Measurements from ENCODE around the gene OXLD1.
"Not testable (repeated sequence)": the region's sequence is repeated elsewhere in the genome, so short reads cannot be mapped to it uniquely, and the experiment has no call there.

The OXLD1 gene

DNA sequence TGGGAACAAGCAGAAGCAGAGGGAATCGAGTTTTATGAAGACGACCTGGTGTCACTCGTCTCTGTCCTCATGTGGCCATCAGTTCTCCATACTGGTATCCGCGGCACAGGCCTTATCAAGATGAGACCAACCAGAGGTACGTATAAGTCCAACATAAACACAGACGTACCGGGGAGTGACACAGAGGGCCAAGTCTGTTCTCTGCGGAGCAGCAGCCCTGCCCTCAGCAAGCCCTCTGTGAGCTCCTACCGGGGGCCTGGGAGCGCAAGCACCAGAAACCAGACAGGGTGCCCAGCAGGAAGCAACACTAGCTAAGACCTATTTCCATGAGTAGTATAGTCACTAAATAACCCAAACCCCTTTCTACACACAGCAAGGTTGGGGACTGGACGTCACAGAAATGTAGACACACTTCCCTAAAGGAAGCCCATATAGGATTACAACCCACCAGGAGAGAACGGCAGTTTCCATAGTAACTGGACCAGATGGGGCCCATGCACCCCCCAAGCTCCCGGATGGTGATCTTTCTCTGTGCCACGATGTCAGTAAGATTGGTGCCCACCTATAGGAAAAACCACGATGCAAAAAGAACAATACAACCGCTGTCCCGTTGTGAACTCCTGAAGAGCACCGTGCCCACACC is 16.3 kb upstream of the OXLD1 start:
- no peak for DNase-seq

DNA sequence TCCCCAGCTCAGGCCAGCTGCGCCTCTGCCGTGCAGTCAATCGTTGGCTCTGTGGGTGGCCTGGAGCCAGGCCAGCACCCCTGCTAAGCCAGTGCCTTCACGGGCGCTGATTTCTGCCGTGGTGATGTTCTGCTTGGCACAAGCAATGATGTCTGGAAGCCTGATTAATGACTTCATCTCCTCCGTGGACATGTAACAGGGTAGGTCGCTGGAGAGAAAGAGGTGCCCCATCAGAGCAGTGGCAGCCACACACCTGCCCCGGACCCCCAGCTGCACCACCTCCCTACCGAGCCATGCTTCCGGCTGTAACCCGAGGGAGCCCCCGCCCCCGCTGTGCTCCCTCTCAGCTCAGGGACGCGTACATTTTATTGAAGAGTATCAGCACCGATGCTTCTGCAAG is 15.3 kb upstream of the OXLD1 start:
- no peak for DNase-seq

DNA sequence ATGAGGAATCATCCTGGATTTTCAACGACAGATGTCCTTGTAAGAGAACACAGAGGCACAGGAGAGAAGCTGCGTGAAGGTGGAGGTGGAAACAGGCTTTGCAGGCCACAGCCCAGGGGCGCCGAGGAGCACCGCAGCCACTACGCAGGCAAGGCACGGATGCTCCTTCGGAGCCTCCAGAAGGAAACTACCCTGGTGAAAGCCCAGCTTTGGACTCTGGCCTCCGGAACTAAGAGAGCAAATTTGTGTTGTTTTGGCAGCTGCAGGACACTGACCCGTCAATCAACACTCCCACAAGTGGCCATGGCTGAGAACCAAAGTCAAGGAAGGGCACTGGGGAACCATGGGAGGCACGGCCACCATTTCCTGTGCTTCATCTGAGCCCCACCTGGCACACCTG is 13.7 kb upstream of the OXLD1 start:
- no peak for DNase-seq

DNA sequence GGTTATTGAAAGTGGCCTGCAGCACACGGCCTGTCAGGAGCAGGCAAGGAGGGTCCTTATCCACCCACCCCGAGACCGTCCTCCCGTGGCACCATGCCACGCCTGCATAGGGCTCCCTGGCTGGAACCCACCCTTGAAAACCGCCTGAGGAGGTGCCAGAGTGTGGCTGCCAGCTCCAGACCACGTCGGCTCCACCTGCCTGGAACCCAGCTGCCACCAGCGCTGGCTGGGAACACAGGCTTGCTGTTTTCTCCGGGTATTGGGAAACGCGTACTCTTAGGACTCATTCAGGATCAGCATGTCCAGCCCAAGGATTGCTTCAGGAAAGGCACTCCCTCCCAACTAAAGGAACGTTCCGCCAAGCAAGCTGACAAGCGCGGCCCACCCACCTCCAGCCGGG is 10.5 kb upstream of the OXLD1 start:
- no peak for DNase-seq

DNA sequence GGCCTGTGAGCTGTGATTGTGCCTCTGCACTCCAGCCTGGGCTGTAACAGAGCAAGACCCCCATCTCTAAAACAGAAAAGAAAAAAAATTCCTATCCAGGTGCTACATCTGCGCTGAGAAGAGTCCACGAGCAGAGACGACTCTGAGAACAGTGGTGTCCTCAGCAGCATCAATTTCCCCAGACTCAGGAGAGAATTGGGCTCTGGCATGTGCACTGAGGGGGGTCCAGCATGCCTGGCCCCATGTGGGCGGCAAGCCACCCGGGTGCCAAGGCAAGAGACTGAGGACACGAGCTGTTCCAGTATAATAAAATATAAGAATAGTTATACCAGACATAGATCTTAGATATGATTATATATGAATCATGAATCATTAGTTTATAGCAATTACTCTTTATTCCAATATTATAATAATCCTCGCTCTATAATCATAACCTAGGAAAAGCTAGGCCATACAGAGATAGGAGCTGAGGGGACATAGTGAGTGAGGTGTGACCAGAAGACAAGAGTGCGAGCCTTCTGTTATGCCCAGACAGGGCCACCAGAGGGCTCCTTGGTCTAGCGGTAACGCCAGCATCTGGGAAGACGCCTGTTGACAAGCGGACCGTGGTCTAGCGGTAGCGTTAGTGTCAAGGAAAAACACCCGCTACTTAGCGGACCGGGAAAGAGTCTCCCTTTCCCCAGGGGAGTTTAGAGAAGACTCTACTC is 9.3 kb upstream of the OXLD1 start:
- not testable (repeated sequence) for DNase-seq

DNA sequence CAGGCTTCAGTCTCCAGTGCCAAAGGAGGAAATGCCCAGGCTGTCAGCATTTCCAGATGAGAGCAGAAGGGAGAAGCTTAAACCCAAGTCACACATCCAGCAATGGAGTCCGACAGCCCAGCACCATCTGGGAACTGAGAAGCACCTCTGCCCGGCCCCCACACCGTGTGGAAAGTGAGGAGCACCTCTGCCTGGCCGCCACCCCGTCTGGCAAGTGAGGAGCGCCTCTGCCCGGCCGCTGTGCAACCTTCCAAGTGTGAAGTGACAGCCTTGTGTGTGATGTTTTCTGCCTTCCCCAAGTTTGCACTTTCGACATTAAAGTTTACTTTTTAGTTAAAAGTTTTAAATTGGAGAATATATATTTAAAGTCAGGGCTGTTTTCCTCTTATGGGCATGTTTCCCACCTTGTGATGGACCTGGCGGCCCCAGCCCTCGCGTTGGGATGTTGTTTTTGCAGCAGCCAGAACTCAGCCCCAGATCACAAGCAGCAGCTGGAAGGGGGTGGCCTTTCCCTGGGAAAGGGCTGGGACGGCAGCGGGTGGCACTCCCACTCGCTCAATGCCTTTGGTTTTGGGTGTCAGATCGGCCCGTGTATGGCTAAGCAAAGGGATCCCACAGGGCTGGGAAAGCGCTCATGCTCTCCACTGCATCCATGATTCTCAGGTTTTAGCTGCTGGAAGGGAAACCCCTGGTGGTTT is 7.3 kb upstream of the OXLD1 start:
- no peak for DNase-seq

DNA sequence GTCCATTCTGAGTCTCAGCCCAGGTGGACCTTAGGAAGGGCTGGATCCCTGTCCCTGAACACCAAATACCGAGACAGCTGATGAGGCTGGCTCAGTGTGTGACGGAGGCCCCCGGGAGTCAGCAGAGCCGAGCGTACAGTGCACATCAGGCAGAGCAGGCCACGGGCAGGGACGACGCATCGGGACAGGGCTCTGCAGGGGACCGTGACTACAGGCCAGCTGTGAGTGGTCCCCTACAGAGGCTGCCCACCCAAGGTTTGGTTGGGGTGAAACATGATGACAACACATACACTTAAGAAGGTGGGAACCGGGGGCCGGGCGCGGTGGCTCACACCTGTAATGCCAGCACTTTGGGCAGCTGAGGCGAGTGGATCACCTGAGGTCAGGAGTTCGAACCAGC is 6.5 kb upstream of the OXLD1 start:
- no peak for DNase-seq

DNA sequence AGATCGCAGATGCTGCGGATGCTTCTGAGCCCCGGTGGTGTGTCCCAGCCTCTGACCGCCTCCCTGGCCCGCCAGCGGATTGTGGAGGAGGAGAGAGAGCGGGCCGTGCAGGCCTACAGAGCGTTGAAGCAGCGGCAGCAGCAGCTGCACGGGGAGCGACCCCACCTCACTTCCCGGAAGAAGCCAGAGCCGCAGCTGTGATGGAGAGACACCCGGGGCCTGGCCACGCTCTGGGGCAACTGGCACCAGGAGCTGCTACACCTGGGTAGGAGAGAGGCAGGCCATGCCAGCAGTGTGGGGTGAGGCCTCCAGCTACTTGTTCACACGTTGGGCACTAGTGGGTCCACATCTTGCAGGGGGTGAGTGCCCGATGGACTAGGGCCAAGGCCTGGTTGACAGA is 6.1 kb upstream of the OXLD1 start:
- no peak for DNase-seq

DNA sequence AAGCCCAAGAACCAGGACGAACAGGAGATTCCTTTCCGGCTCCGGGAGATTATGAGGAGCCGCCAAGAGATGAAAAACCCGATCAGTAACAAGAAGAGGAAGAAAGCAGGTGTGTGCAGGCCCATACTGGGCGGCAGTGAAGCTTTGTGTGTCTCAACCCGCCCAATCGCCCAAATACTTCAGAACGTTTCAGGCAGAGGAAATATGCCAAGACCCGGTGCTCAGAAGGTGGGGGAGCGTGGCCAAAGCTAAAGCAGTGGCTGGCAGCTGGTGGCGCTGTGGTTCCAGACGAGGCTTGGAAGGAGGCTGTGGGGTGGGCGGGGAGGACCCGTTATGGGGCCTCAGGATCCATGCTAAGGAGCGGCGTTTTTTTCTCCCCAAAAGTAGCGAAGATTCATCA is 1.3 kb upstream of the OXLD1 start:
- no peak for DNase-seq

DNA sequence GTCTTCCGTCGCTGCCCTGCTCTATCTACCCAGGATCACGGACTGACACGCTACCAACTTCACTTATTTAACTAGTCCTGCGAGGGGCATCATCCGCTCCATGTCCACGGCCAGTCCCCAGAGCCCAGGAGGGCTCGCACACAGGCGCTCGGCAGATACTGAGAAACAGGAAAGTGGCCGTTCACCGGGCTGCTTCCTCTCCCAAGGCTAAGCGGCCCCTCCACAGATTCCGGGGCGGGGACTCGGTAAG is 388 bp downstream of the OXLD1 start:
- peak in 1 of 2 experiments; percentile 32 for DNase-seq

DNA sequence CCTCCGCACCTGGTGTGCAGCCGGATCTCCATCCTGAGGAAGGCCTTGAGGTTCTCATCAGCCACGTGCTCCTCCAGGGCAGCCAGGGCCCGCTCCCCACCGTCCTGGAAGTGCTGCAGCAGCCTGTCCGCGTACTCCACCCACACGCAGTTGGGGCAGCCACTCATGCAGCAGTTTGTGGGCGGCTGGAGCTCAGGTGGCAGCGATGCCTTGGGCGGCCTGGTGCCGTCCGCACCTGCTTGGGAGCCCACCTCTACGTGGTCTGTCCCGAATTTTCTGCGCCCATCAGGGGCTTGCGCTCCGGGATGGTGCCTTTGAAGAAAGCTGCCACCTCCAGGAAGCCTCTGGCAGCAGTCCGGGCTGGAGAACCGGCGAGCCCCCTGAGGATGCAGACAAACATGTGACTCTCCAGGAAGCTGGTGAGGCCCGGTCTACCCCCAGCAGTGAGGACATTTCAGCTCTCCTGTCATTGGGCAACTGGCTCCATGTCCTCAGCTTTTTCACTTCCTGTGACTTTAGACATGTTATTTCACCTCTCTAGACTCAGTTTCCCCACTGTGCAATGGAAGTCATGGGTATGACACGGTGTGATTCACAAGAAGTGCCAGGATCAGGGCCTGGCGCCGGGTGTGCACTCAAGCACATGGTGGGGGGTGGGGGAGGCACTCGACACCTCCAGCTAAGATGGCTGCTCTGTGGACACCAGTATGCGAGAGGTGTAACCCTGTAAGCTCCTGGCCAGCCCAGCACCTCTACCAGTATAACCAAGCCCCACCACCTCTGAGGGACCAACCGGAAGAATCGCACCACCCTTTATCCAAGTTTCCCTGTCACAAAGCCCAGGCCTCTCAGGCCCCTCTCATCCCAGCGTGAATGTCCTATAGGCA is 957 bp downstream of the OXLD1 start:
- DNase-seq: peak; percentile 37 to 50

DNA sequence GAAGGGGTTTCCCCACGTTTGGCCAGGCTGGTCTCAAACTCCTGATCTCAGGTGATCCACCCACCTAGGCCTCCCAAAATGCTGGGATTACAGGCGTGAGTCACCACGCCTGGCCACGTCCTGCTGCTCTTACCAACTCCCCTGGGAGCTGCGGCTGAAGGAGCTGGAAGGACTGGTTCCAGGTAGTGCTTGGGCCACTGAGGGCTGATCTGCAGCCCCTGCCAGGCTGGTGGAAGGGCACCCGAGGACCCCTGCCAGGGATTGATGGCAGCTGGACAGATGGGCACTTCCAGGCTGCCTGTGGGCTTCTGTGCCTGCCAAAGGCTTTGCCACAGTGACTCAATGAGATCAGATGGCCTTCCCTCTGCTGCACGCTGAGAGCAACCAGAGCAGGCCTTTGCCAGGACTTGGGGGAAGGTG is 2.3 kb downstream of the OXLD1 start:
- DNase-seq: no peak

DNA sequence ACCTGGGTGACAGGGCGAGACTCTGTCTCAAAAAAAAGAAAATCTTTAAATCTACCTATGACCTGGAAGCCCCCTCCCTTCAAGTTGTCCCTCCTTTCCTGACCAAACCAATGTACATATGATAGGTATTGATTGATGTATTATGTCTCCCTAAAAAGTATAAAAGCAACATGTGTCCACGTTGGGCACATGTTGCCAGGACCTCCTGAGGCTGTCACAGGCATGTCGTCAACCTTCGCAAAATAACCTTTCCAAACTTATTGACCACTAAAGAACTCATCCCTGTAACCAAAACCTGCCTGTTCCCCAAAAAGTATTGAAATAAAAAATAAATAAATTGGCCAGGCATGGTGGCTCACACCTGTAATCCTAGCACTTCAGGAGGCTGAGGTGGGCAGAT is 4.4 kb downstream of the OXLD1 start:
- DNase-seq: no peak

DNA sequence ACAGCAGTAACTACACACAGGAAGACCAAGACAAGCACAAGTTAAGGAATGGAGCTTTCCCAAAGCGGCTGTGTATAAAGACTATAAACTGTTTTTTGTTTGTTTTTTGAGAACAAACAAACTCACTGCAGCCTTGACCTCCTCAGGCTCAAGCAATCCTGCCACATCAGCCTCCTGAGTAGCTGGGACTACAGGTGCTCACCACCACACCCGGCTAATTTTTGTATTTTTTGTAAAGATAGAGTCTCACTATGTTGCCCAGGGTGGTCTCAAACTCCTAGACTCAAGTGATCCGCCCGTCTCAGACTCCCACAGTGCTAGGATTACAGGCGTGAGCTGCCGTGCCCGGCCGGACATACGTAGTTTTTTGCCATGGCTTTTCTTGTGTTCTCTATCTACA is 6.0 kb downstream of the OXLD1 start:
- DNase-seq: no peak

DNA sequence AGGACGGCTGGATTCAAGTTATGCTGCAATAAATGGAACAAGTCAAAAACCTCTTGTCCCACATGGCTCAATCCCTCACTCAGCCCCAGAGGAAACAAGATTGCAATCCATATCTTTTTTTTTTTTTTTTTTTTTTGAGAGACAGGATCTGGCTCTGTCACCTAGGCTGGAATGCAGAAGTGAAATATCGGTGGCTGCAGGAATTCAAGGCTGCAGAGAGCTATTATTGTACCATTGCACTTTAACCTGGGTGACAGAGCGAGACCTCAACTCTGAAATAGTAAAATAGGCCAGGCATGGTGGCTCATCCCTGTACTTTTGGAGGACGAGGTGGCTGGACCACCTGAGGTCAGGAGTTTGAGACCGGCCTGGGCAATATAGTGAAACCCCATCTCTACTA is 7.4 kb downstream of the OXLD1 start:
- no peak for DNase-seq

DNA sequence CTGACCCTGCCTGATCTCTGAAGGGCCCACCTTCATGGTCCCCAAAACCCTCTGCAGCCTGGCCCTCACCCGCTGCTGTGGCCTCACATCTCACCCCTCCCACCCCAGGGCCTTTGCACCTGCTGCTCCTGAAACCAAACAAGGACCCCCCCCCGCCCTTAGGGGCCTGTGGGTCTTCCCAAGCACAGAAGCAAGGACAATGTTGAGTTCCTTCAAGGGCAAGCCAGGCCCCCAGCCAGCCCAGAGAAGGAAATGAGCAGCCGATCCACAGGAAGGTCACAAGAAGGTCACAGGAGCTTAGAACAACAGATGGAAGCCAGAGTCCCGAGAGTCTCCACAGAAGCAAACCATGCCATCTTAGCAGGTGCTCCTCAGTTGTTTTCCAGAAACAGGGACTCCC is 9.6 kb downstream of the OXLD1 start:
- no peak for DNase-seq

DNA sequence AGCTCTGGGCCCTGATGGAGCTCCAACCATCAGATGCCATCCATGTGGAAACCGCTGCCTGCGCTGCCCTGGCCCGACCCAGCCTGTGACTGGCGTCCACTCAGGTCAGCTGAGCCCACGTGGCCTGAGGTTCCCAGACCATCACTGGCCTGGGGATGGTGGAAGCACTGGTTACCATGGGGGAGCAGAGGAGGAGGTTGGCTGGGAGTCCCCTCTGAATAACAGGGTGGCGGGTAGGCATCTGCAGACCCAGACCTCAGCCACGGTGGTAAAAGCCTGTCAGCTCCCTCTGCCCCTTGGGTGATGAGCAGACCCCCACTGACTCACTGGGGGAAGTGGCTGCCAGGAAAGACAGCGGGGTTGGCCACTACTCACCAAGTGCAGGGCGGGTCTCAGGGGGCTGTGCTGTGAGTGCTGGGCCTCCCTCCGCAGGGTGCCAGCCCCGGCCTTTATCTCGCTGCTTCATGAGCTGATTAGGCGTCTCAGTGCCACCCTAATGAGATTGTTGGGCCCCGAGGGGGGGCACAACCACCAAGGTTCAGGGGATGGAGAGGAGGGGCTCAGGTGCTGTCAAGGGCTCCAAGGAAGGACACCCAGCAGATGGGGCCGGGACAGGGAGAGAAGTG is 10.2 kb downstream of the OXLD1 start, which contains the start of gene PDE6G:
Gene PDE6G (minus strand): TSS at position 425 of the 626 bp plus-strand sequence. CDS start 3,237 bp downstream, outside the sequence.
- DNase-seq: no peak

DNA sequence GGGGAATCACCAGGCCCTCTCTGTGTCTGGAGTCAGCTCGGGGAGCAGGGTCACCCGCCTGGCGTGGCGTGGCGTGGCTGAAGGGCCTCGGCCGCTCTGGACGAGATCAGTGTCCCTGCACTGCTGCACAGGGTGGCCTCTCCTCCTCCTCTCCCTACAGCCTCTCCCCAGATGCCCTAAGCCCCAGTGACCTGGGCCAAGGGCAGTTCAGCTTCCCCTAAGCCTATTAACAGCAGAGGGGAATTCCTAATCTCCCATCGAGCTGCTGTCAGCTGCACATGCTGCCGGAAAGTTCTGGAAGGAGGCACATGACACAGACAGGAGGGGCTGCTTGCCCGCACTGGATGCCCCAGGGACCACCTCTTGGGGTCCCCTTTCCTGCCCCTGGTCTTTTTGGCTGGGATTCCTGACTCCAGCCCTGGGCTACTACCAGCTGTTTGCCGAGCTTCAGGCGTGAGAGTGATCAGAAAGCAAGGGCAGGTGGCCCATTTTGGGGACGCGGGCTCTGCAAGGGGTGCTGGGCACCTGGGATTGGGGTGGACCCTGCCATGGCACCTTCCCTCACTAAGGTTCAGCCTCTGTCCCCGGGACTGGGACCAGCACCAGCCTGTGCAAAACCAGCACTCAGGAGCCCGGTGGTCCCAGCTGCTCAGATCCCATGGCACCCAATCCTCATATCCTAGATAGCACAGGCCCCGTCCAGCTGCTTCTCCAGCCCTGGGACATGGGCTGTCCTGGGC is 10.9 kb downstream of the OXLD1 start:
- no peak for DNase-seq

DNA sequence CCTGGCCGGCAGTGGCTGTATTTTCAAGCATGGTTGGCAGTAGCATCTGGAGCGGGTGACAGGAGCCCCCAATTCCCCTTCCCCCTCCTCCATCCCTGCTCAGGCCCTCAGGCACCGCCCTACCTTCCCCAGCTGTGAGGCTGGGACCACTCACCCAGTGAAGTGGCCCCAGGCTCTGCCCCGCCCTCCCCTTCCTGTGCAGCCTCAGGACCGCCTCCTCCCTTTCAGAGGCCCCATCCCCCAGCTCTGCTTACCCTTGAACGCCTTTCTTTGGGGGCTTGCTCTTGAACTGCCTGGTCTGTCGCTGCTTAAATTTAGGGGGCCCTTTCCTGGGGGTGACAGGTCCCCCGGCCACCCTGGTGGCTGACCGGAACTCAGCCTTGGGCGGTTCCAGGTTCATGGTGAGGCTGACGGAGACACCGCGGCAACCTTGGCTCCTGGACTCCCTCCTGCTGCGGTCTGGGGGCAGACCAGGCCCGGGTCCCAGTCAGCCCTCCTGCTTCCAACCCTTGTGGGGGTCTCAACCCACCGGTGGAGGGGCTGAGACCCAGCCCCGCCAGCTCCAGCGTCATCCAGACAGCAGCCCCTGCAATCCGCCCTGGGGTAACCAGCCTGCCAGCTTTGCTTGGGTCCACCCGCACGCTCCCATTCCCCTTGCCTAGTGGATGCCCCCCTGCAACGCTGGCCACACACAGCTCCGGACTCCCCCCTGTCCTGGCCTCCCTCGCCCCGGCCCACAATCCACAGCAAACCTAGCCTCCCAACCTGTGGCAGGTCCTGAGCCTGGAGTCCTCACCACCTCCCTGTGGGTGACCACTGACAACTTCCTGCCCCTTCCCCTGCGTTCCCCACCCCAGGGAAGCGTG is 13.3 kb downstream of the OXLD1 start:
- no peak for DNase-seq

DNA sequence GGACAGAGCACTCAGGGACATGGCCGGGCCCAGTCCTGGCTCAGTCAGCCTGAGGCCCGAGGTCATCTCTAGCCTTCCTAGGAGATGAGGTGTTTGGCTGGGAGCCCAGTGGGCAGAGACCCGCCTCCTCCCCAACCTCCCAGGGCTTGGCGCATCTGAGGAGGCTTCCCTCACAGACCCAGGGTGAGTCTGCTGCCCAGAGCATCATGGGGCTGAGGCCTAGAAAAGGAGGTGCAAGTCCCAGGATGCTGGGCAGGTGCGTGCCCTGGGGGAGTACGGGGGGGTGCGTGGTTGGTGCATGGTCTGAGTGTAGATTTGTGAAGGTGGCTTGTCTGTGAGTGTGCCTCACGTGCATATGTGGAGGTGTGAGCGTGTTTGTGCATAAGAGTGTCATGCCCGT is 14.7 kb downstream of the OXLD1 start:
- DNase-seq: no peak

DNA sequence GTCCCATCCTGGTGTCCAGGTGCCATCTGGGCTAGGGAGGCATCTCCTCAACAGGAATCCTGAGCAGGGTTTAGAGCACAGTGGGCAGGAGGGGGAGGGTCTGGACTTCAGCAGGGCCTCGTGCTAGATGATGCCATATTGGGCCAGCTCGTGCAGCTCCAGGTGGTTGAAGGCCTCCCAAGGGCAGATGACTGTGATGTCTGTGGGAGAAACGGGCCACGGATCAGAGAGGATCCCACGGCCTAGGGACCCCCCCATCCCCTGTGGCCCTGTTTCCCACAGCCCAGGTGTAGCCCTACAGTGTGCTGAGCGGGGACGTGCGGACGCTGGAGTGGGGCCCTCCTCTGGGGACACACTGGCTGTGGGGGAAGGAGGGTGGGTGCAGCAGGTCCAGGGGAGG is 15.5 kb downstream of the OXLD1 start:
- DNase-seq: no peak

Measured in AML-193 (cell line).